ENCODE measurements around the gene SRMS.

The SRMS gene

DNA sequence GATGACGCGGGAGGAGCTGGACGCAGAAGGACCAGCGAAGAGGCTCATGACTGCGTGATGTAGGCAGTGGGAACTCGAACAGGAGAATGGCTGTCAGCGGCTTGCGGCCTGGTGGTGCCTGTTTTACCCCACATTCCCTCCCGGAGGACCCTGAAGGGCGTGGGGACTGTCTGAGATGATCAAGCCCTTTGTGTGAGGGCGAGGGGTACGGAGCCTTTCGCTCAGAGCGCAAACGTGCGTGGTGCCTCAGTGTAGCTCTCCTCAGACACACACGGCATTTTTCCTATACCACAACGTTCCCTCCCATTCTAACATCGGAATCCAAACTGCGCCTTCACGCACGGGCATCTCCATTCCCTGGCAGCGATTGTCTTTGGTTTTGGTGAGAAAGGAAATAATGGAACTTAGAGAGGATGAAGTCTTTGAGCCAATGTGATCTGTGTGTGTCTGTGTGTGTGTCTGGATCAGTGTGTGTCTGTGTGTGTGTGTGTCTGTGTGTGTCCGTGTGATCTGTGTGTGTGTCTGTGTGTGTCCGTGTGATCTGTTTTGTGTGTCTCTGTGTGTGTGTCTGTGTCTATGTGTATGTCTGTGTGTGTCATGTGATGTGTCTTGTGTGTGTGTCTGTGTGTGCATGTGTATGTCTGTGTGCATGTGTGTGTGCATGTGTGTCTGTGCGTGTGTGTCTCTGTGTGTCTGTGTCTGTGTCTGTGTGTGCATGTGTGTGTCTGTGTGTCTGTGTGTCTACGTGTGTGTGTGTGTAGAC lies 15.7 kb downstream of the SRMS start:
- Mint-ChIP-seq H3K4me3 (no peak overlapping the region), H3K27me3 (no peaks in the 10 kb centered on the region), H3K4me1 (peaks cover 15% of the 10 kb centered on the region), H3K9me3 (no peaks in the 10 kb centered on the region), H3K27ac (peak overlapping the region in 1 of 2 donors; percentile 0)
- DNase-seq (no peak), ATAC-seq (no peak)

DNA sequence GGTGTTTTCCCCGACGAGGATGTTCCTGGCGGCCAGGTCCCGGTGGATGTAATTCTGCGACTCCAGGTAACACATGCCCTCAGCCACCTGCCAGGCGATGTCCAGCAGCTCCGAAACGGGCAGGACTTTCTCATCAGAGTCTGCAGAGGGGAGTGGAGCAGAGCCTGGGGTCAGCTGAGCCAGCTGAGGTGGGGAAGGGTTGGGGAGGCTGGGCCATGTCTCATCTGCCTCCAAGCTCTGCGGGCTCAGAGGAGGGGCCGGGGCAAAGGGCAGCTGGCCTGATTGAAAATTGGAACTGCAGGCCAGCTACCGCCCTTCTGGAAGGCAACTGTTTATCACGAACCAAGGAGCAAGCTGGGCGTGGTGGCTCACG lies 16.8 kb downstream of the SRMS start:
- no peak overlapping the region for H3K27ac Mint-ChIP-seq
- H3K9me3 Mint-ChIP-seq, result no peaks in the 10 kb centered on the region
- DNase-seq (no peak), ATAC-seq (no peak)
- no peaks in the 10 kb centered on the region for H3K27me3 Mint-ChIP-seq
- H3K4me3 Mint-ChIP-seq, result no peak overlapping the region
- H3K4me1 Mint-ChIP-seq, result peaks cover 7% of the 10 kb centered on the region

DNA sequence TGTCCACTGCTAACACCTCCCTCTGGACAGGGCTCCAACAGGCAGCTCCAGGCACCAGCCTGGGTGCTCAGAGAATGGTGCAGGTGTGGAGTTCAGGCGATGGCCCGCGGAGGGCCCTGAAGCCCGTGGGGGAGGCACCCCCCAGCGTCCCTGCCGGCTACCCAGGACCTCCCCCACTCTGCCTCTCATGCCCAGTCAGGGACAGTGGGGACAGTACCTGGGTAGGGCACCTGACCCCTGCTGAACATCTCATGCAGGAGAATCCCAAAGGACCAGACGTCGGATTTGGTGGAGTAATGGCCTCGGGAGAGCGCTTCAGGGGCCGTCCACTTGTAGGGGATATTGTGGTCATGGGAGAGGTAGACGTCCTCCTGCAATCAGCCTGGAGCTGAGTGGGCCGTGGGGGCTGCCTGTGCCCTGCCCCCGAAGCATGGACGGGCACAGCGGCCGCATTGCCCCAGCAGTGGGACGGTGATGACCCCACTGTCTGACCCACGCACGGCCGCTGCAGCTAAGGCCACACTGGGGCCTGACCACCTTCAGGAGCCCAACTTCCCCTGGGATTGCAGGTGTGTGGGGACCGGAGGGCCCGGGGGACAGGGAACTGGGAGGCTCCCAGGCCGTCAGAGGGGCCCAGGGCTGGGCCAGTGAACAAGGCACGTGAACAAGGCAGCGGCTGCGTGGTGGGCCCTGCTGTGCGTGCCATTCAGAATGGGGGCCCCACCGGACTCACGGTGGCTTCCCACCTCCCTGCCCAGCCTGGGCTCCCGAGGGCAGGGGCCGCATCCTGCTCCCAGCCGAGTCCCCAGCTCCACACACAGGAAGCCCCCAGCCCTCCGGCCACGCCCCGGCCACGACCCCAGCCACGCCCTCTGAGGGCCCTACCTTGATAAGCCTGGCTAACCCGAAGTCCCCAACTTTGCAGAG lies 17.4 kb downstream of the SRMS start:
- H3K4me3 Mint-ChIP-seq, result no peak overlapping the region
- DNase-seq, result no peak
- no peak for ATAC-seq
- H3K9me3 Mint-ChIP-seq, result no peaks in the 10 kb centered on the region
- peaks cover 7% of the 10 kb centered on the region for H3K4me1 Mint-ChIP-seq
- H3K27me3 Mint-ChIP-seq, result no peaks in the 10 kb centered on the region
- no peak overlapping the region for H3K27ac Mint-ChIP-seq

DNA sequence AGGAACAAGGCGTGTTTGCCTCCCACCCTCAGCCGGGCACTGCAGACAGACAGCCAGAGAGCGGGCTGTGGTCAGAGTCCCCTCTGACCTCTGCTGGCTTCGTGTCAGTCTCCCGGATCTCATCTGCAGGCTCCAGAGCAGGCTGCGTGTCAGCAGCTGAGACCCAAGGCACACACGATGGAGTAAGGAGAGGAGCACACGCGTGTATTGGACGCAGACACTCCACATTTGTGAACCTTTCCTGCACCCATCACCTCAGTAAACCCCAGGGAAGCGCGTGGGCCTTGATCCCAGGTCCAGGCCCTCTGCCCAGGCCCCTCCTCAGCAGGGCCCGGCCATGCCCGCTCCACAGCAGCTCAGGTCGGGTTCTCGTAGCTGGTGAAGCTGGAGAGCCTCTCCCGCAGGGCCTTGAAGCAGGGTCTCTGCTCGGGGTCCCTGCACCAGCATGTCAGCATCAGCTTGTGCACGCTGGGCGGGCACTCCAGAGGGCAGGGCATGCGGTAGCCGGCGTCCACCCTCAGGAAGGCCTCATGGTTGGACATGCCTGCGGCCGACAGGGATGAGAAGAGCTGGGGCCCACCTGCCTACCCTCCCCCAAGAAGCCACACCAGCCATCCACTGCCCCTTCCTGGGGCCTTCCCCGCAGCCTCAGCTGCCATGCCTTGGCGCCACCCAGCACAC lies 18.2 kb downstream of the SRMS start:
- no peak for ATAC-seq

DNA sequence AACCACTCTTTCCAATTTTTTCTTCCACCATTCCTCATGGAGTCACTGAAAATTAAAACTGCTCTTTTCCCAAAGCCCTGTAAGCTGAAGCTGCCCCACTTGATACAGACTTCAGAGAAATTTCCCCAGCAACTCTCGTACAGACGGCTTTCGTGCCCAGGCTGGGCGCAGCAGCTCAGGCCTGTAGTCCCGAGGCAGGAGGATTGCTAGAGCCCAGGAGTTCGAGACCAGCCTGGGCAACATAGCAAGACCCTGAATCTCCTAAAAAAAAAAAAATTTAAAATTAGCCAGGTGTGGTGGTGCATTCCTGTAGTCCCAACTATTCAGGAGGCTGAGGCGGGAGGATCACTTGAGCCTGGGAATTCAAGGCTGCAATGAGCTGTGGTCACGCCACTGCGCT lies 20.4 kb downstream of the SRMS start:
- H3K4me1 Mint-ChIP-seq, result peaks cover 28% of the 10 kb centered on the region
- ATAC-seq (no peak), DNase-seq (no peak)
- no peak overlapping the region for H3K4me3 Mint-ChIP-seq
- H3K27me3 Mint-ChIP-seq, result no peaks in the 10 kb centered on the region
- H3K9me3 Mint-ChIP-seq, result peaks cover 9 to 15% of the 10 kb centered on the region in 2 donors
- H3K27ac Mint-ChIP-seq, result no peak overlapping the region

More for the DNA sequence above, 18.2 kb downstream of the SRMS start:
- Mint-ChIP-seq H3K9me3 (no peaks in the 10 kb centered on the region), H3K27me3 (no peaks in the 10 kb centered on the region), H3K4me3 (no peak overlapping the region), H3K4me1 (peaks cover 12% of the 10 kb centered on the region), H3K27ac (no peak overlapping the region)
- DNase-seq, result no peak

DNA sequence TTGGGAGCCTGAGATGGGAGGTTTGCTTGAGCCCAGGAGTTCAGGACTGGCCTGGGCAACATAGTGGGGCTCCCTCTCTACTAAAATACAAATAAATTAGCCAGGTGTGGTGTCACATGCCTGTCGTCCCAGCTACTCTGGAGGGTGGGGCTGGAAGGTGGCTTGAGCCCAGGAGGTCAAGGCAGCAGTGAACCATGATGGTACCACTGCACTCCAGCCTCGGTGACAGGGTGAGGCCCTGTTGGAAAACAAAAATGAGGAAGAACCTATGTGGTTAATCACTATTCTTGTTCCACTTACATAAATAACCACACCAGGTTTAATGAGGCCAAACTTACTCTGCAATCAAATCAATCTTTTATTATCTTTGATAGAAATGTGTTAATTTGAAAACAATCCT lies 21.6 kb downstream of the SRMS start:
- ATAC-seq (no peak), DNase-seq (no peak)
- Mint-ChIP-seq H3K9me3 (peaks cover 9 to 15% of the 10 kb centered on the region in 2 donors), H3K4me3 (no peak overlapping the region), H3K27me3 (no peaks in the 10 kb centered on the region), H3K4me1 (peaks cover 39% of the 10 kb centered on the region), H3K27ac (no peak overlapping the region)

DNA sequence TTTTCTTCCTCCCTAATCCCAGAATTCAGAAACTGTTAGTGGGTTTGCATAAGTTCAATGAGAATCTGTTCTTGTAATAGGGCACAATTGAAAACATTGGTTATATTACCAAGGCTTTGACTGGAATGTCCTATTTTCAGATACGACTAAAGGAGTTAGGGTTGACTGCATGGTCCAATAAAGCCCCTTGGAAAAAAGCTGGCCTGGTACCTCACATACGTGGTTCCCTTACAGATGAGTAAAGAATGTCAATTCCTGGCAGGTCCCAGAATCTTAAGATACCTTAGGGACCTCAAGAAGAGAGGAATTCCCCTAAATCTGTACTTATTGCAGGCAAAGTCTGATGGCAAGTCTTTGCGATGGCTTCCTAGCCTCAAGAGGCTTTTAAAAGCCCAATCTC lies 22.4 kb downstream of the SRMS start:
- Mint-ChIP-seq H3K4me3 (no peak overlapping the region), H3K27ac (no peak overlapping the region)

DNA sequence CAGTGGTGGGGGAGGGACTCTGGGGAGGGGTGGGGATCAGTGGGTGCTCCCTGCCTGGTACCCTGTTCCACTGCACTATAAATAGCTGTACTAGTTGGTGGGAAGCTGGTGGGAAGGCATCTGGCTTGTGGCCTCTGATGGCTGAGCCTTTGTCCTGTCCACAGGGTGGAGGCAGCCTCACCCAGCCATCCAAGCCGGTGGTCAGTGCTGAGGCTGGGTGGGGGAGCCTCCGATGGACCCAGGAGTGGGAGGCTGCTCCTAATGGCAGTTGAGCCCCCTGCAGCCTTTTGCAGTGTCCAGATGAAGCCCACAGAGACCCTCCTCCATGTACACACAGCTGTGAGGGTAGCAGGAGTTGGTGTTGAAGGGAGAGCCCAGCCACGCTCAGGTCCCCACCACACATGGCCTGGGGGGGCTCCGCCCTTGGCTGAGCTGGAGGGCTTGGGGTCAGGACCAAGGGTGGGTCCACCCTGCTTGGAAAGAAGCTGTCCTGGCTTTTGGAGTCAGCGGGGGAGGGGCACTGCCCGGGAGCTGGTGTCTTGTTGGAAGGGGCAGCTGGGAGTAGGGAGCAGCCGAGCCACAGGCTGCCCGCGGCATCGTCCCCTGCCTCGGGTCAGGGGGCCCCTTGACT lies 24.5 kb downstream of the SRMS start:
- no peak for DNase-seq
- no peaks in the 10 kb centered on the region for H3K27me3 Mint-ChIP-seq
- H3K27ac Mint-ChIP-seq, result no peak overlapping the region
- peaks cover 9 to 15% of the 10 kb centered on the region in 2 donors for H3K9me3 Mint-ChIP-seq
- peaks cover 43% of the 10 kb centered on the region for H3K4me1 Mint-ChIP-seq
- ATAC-seq, result no peak
- no peak overlapping the region for H3K4me3 Mint-ChIP-seq

More for the DNA sequence above, 22.4 kb downstream of the SRMS start:
- DNase-seq (no peak), ATAC-seq (no peak)
- H3K9me3 Mint-ChIP-seq, result peaks cover 9 to 15% of the 10 kb centered on the region in 2 donors
- no peaks in the 10 kb centered on the region for H3K27me3 Mint-ChIP-seq
- H3K4me1 Mint-ChIP-seq, result peaks cover 39% of the 10 kb centered on the region

DNA sequence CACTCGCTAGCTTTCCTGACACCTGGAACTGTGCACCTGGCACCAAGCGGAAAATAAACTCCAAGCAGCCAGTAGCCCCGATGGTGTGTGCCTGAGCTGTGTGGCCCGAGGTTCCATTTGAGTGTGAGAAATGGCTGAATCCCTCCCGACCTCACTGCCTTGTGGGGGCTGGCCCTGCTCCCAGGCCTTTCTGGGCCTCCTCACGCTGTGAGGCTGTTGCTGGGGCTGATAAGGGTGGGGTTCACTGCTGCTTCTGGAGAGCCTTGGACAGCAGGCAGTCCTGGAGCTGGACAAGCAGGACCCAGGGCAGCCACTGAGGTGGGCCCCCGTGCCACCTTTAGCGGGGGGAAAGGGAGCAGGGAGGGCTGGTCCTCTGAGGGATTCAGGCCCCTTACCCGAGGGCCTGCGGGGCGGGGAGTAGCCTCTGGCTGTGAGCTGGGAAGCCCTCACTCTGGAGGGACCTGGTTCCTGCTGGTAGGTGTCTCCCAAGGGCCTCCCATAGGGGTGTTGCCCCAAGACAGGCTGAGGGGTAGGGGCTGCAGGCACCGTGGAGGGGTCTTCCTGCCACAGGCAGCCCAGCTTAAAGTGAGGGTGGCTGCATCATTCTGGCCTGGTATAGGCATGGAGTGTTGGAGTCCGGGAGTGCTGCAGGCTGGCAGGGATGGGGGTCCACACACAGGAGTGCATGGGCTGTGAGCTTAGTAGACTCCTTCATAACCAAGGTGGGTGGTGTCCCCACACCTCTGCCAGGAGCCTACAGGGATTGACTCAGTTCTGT lies 25.3 kb downstream of the SRMS start:
- DNase-seq (no peak), ATAC-seq (no peak)
- H3K9me3 Mint-ChIP-seq, result peaks cover 9 to 15% of the 10 kb centered on the region in 2 donors
- H3K4me3 Mint-ChIP-seq, result peak overlapping the region; percentile 84 to 92
- peaks cover 43% of the 10 kb centered on the region for H3K4me1 Mint-ChIP-seq
- no peak overlapping the region for H3K27ac Mint-ChIP-seq
- peaks cover 6% of the 10 kb centered on the region for H3K27me3 Mint-ChIP-seq

DNA sequence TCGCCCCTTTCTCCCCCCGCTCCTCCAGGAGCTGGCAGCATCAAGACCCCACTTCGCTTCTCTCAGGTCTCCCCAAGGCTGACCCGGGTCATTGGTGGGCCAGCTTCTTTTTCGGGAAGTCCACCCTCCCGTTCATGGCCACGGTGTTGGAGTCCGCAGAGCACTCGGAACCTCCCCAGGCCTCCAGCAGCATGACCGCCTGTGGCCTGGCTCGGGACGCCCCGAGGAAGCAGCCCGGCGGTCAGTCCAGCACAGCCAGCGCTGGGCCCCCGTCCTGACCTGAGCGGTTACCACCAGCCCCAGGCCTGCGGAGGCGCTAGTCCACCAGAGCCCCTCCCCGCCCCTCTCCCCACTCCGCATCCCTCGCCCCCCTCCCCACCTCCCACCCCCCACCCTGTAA lies 25.9 kb downstream of the SRMS start:
- Mint-ChIP-seq H3K27me3 (peaks cover 6% of the 10 kb centered on the region), H3K9me3 (peaks cover 9 to 15% of the 10 kb centered on the region in 2 donors), H3K4me3 (peak overlapping the region; percentile 84 to 92), H3K4me1 (peaks cover 43% of the 10 kb centered on the region), H3K27ac (peak overlapping the region in 1 of 2 donors; percentile 63)
- DNase-seq (no peak), ATAC-seq (no peak)

DNA sequence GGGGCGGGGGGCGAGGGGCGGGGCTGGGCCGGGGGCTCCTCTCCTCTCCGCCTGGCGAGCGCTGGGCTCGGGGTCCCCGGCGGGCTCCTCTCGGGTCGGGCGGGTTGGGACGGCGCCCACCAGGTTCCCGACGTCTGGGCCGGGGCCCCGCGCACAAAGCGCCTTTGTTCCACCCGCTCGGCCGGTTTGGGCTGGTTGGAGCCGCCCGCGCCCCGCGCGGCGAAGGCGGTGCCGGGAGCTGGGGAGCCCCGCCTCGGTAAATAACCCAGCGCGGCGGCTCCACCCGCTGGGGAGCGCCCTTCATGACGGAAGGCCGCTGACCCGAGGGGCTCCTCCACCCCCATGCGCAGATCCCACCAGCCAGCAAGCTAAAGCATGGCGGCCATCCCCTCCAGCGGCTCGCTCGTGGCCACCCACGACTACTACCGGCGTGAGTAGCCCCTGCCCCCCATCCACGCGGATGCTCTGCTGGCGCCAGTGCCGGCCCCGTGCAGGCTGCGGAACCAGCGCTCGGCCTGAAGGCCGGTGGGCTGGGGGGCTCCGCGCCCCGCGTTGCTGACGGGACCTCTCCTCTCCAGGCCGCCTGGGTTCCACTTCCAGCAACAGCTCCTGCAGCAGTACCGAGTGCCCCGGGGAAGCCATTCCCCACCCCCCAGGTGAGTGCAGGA lies 26.5 kb downstream of the SRMS start:
- Mint-ChIP-seq H3K4me1 (peaks cover 43% of the 10 kb centered on the region), H3K27me3 (peaks cover 6% of the 10 kb centered on the region), H3K4me3 (peak overlapping the region; percentile 84 to 92), H3K9me3 (peaks cover 9 to 15% of the 10 kb centered on the region in 2 donors), H3K27ac (peak overlapping the region in 1 of 2 donors; percentile 63)
- DNase-seq, result peak; percentile 61 to 73
- peak; percentile 75 for ATAC-seq

DNA sequence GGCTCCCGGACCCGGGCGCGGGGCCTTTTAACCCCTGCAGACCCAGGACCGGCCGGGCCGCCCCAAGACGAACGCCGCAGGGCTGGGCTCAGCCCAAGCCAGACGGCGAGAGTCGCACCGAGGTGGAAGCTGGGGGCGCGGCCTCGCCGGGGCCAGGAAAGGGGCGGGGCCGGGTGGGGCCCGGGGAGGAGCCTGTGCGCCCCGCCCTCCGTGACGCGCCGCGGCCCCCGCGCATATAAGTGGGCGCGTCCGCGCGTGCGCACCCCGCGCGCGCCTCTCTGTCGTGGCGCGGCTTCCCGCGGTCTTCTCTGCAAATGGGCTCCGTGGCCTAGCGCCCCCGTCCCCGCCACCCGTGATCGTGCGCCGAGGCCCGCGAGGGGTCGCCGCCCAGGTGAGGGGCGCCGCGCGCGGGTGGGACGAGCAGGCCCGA lies 27.0 kb downstream of the SRMS start, which contains the start of gene PPDPF:
TSS of gene PPDPF (plus strand) at position 262 of the 430 bp plus-strand sequence. CDS start 544 bp downstream, outside the sequence.
- H3K4me3 Mint-ChIP-seq, result peak within 1 kb of the TSS; percentile 84 to 92
- peak; percentile 84 for ATAC-seq
- H3K9me3 Mint-ChIP-seq, result peaks cover 9 to 15% of the 10 kb centered on the region in 2 donors
- peaks cover 6% of the 10 kb centered on the region for H3K27me3 Mint-ChIP-seq
- H3K4me1 Mint-ChIP-seq, result peaks cover 43% of the 10 kb centered on the region
- peak; percentile 81 to 86 for DNase-seq
- H3K27ac Mint-ChIP-seq, result peak within 1 kb of the TSS; percentile 61 to 63

DNA sequence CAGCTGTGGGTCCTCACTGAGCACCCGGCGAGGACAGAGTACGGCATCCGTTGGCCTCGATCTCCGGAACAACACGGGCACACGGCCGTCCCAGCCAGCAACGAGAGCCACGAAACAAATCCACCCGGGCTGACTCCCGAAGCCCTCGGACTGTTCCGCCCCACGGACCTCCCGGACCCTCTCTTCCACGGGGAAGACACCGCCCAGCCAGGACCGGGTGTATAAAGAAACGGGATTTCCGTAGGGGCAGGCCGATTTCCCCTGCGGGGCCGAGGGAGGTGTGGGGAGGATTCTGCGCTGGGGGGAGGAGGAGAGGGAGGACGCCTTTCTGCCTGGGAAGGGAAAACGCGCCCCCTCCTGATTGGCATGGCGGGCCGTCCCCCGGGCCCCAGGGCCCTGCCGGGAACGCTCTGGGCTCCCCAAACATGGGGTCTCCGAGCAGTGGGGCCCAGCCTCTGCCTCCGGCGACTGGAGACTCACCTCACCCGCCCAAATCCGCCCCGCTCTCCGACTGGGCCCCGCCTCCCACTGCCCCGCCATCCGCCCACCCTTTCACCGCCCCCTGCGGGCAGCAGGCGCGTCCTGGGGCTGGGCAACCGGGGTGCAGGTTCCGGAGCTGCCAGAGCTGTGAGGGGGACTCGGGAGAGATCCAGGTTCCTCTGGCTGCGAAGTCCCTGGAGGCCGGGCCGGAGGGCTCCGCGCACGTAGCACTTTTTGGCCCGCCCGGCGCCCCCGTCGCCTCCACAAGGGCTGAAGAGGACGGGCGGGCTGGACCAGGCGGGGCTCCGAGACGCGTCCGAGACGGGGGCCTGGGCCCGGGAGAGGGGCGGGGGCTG lies 27.7 kb downstream of the SRMS start:
- ATAC-seq (peak; percentile 68), DNase-seq (peak in 1 of 2 donors; percentile 72)
- H3K4me1 Mint-ChIP-seq, result peaks cover 43% of the 10 kb centered on the region
- peaks cover 12 to 19% of the 10 kb centered on the region in 2 donors for H3K9me3 Mint-ChIP-seq
- peaks cover 6% of the 10 kb centered on the region for H3K27me3 Mint-ChIP-seq
- peak overlapping the region; percentile 37 to 51 for H3K27ac Mint-ChIP-seq
- H3K4me3 Mint-ChIP-seq, result peak overlapping the region; percentile 79 to 81

Data from stimulated activated naive CD8-positive, alpha-beta T cell treated with anti-CD3 and anti-CD28 coated beads, Interleukin-15, amount 100 ng/mL, for 72 hours (primary cell).